HG02678 (cell line): Measurements from ENCODE around the gene LURAP1L.
"Not testable (repeated sequence)": the region's sequence is repeated elsewhere in the genome, so short reads cannot be mapped to it uniquely, and the experiment has no call there.

Source experiments
- ATAC-seq: cut with Tn5 transposase; IDR thresholded peaks from one replicate; pipeline ENCODE4 v1.9.1; 2021; ENCODE audit warnings: mild to moderate bottlenecking, moderate library complexity; ENCODE audit not compliant: unreplicated experiment

The LURAP1L gene

DNA sequence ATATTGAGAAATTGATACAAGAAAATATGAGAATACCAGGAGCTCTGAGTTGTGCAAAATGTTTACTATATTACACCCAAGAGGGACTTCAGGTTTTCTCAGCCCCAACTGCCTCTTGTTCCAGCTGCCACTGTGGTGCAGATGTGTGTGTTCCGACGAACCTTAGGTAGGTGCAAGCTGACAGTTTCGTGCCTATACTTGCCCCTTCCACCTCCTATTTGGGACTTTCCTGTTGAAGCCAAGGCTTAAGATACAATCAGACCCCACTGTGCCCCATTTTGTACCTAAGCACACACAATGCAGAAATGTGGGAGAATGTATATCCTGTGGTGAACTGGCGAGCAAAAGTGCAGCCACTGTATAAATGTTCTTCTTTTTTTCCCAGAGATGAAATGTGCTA lies 80.2 kb downstream of the LURAP1L start:
- ATAC-seq: no peak

- no peak for ATAC-seq
Observed at GRCh38 chr9:12856603-12857002, 81.8 kb downstream of the LURAP1L start.

- no peak for ATAC-seq
Observed at GRCh38 chr9:12859704-12860251, 85.0 kb downstream of the LURAP1L start.

DNA sequence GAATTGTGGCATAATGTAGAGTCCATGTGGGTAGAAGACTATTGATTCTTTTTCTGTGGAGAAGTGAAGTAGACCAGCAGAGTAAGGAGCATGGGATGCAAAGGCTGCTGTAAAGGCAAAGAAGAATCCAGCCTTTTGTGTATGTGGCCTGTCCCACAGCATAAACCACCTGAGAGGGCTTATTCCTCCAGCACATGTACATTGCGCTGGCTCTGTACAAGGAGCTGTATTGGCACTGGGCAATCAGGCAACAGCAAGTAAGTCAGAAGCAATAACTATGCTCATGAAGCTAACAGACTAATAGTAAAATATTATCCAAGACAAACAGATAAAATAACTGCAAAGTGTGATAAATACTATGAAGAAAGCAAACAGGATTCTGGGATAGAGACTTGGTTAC lies 86.2 kb downstream of the LURAP1L start:
- no peak for ATAC-seq

GRCh38 chr9:12862611-12863410 lies 88.0 kb downstream of the LURAP1L start:
- ATAC-seq: no peak

- ATAC-seq: no peak
Observed at GRCh38 chr9:12863618-12864017, 88.8 kb downstream of the LURAP1L start.

GRCh38 chr9:12865380-12865779 lies 90.6 kb downstream of the LURAP1L start:
- ATAC-seq: not testable (repeated sequence)
